Fibroblast of the aortic adventitia (primary cell): ENCODE measurements around the gene GPR84. TPM values are rescaled to one million over a fixed set of nuclear protein-coding genes. Genes with fewer than 3 reads are reported as not detected.
A peak's percentile ranks its signal among the peaks of the same experiment; 100 is the strongest.

Experiments used
- DNase-seq: peaks from one replicate; pipeline ENCODE4 v3.0.0-alpha.2; 2010; ENCODE audit warnings: low read depth
- H3K4me3 ChIP-seq: 2 replicates; pipeline ENCODE4 v1.5.1; 2011; ENCODE audit warnings: low read depth, mild to moderate bottlenecking, control low read depth, low read length, moderate library complexity
- total RNA-seq: library from RNA; depleted of rRNA; stranded (reverse); fragments of >200 nt; gene quantifications from 2 replicates; pipeline ENCODE4 v1.2.3, GENCODE V29; 2012; ENCODE audit warnings: low replicate concordance
- TF ChIP-seq, protein P1 (sequence below): IDR thresholded peaks from 2 replicates; pipeline ENCODE4 v1.5.1; 2011; ENCODE audit warnings: mild to moderate bottlenecking, low read length, control low read depth, inconsistent platforms; ENCODE audit not compliant: insufficient read depth

The GPR84 gene
- total RNA-seq, 1 donor, result not detected

DNA sequence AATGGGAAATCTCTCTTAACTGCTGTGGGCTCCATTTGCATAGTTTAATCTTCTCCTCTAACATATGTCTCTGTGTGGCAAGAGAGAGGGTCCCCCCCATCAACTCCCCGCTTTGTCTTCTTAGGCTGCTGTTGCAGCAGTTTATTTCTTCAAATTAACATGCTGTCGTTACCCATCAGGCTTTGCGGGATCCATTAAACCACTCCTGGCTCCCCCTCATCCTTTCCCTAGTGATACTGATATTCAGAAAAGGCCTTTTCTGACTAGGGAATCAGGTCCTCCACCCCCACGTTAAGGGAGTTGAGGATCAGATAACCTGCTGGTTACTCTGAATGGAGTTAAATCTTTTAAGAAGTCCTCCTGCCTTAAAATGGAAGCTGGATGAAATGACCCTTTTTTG, 15.2 kb downstream of the GPR84 start:
- DNase-seq, result no peak
- TF ChIP-seq, protein P1, sequence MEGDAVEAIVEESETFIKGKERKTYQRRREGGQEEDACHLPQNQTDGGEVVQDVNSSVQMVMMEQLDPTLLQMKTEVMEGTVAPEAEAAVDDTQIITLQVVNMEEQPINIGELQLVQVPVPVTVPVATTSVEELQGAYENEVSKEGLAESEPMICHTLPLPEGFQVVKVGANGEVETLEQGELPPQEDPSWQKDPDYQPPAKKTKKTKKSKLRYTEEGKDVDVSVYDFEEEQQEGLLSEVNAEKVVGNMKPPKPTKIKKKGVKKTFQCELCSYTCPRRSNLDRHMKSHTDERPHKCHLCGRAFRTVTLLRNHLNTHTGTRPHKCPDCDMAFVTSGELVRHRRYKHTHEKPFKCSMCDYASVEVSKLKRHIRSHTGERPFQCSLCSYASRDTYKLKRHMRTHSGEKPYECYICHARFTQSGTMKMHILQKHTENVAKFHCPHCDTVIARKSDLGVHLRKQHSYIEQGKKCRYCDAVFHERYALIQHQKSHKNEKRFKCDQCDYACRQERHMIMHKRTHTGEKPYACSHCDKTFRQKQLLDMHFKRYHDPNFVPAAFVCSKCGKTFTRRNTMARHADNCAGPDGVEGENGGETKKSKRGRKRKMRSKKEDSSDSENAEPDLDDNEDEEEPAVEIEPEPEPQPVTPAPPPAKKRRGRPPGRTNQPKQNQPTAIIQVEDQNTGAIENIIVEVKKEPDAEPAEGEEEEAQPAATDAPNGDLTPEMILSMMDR, result no peak
- H3K4me3 ChIP-seq, result no peak overlapping the region

DNA sequence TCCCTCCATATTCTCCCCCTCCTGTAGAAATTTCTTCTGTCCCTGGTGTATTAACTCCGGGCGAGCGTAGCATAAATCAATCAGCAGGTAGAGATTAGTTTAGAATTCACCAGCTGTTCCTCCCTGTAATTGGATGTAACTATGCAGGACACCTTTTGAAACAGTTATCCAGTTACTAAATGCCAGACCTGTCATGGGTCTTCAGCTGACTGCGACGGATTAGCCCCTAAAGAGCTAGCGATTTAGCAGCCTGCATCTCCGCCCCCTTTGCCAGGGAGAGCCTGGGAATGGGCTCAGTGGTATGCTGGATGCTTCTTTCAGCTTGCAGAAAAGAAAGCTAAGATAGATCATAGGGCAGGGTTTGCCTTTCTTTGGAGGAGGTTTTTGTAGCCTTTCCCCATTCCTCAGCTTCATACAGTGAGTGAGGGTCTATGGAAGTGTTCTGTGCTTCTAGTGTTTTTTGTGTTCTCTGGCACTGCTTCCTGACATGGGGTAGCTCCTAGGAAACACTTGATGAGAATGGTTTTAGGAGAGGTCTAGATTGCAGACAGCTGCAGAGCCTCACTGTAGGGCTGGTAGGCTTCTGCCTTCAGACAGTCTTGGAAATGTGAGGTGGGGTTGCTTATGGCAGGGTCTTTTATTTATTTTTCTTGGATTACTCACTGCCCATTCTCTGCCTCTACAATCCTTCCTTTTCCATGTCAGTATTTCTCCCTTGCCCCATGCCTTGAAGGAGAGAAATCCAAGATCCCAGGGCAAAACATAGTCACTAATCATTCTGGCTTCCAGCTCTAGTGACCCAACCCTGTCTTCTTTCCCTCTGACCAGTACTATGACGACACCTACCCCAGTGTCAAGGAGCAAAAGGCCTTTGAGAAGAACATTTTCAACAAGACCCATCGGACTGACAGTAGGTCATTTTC, 22.6 kb downstream of the GPR84 start:
- TF ChIP-seq, protein P1, result no peak
- no peak overlapping the region for H3K4me3 ChIP-seq
- no peak for DNase-seq

DNA sequence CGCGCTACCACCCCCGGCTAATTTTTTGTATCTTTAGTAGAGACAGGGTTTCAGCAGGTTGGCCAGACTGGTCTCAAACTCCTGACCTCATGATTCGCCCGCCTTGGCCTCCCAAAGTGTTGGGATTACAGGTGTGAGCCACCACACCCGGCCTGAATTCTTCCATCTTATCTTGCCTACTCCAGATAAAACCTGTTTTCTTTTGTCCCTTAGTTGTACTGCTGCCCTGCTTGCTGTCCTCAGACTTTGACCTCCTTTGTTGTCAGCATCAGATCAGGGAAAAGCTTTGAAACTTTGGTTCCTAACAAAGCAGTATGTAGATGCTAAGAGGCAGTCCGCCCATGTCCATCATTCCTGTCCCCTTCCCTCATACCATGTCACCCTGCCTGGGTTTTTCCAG, 23.4 kb downstream of the GPR84 start:
- TF ChIP-seq, protein P1, result no peak
- no peak for DNase-seq
- H3K4me3 ChIP-seq, result no peak overlapping the region

DNA sequence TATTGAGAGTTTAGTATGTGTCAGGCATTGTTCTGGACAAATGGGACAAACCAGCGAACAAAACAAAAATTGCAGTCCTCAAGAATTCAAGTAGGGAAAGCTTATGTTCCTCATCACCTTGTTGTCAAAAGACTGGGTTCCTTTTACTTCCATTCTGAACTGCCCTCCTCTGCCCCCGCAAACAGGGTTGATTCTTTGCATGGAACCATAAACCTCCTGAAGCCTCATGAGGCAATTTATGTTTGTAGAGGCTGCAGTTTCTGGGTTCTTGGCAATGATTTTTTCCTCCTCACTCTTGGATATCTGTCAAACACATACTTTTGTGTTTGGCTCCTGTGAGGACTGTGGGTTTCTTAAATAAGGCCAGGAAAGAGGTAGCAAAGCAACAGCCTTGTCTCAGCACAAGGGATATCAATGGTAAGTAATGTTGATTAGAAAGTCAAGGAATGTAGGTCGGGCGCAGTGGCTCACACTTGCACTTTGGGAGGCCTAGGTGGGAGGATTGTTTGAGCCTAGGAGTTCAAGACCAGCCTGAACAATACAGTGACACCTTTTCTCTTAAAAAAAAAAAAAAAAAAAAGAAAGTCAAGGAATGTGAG, 25.5 kb downstream of the GPR84 start:
- peak; percentile 85 for DNase-seq

DNA sequence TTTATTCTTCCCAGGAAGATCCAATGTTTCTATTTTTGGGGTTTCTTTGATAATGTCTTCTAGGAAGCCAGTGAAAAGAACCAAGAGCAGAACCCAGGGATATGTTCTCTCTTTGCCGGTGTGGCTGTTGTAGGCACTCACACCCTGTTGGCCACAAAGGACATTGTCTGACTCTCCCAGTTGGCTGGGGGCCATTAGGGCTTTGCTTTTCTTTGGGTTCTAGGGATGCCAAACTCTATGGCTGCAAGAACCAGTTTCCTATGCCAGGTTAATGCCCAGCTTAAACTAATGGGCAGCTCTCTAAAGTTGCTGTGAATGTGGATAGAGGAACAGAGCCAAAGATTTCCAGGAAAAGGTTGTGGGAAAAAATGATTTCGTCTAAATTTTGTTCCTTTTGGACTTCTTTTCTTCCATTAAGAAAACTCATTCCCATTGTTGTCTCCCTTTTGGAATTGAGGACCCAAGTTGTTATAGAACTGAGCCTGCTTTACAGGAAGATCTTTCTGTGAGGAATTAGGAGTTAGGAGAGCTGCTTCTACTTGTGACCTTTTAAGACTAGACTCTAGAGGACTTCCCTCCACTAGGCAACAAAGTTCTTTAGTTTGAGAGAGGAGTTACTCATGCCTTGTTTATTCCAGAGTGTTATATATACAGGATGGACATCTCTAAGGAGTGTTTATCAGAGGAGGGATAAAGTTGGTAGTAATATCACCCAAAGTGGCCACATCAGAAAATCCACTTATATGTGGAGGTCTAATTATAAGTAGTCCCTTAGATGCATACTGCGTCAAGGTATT, 26.2 kb downstream of the GPR84 start:
- DNase-seq, result peak; percentile 54
- H3K4me3 ChIP-seq, result no peak overlapping the region
- TF ChIP-seq, protein P1, result peak; percentile 23

More for the DNA sequence above, 25.5 kb downstream of the GPR84 start:
- TF ChIP-seq, protein P1, result no peak
- no peak overlapping the region for H3K4me3 ChIP-seq

DNA sequence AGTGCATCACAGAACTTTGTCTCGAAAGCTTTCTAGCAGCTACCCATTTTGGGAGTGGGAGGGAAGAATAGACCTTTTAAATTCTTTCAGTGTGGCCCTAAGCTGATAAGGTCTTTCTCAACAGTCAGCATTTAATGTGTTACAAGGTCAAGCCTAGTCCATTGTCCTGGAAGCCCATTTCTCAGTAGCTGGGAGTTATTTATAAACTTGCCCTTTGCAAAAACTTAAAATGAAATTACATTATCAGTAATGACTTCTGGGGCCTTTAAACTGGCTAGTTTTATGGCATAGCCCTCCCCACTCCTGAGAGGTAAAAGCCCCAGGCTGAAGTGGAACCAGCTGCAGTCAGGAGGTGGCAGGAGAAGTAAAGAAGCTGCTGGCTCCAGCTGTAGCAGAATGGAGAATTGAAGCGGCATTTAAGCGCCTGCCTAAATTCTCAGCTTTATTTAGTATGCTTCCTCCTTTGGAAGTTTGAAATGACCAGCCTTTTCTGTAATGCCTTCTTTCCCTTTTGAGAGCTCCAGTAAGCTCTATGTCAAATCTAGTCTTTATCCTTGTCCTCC, 26.9 kb downstream of the GPR84 start:
- no peak overlapping the region for H3K4me3 ChIP-seq
- DNase-seq, result peak; percentile 39
- TF ChIP-seq, protein P1, result peak; percentile 22
